HepG2 (cell line): ENCODE results near the gene PPIL3. TPM values are rescaled to one million over a fixed set of nuclear protein-coding genes. Genes with fewer than 3 reads are reported as not detected.
A peak's percentile ranks its signal among the peaks of the same experiment; 100 is the strongest.

Source experiments
- AKNA ChIP-seq: sonication (generic); formaldehyde crosslinking; IDR thresholded peaks from 2 replicates; pipeline ENCODE4 v1.4.0; 2020; ENCODE audit warnings: missing genetic modification reagents, borderline replicate concordance
- FOXA3 ChIP-seq: IDR thresholded peaks from 2 replicates; pipeline ENCODE4 v1.6.1; 2016; ENCODE audit warnings: missing genetic modification reagents, missing compliant biosample characterization
- HMGXB4 ChIP-seq, 2 experiments: sonication (generic) in 1 of 2; formaldehyde crosslinking in 1 of 2; IDR thresholded peaks; 2 replicates each; pipeline versions ENCODE4 v1.4.0 to v1.6.1; 2018 to 2020; ENCODE audit warnings: missing genetic modification reagents in 2 of 2, borderline replicate concordance in 1 of 2, low read depth in 1 of 2, mild to moderate bottlenecking in 1 of 2, missing biosample characterization in 1 of 2
- KDM3A ChIP-seq: IDR thresholded peaks from 2 replicates; pipeline ENCODE4 v1.6.1; 2018; ENCODE audit warnings: low read depth, missing compliant biosample characterization
- KLF13 ChIP-seq: sonication (generic); formaldehyde crosslinking; IDR thresholded peaks from 2 replicates; pipeline ENCODE4 v1.4.0; 2020; ENCODE audit warnings: mild to moderate bottlenecking, missing genetic modification reagents
- MIER2 ChIP-seq: IDR thresholded peaks from 2 replicates; pipeline ENCODE4 v1.6.1; 2016; ENCODE audit warnings: missing biosample characterization, missing genetic modification reagents
- MXI1 ChIP-seq: IDR thresholded peaks from 3 replicates; pipeline ENCODE4 v1.6.1; 2012; ENCODE audit warnings: low read depth, low read length, inconsistent platforms, borderline replicate concordance
- PAF1 ChIP-seq: IDR thresholded peaks from 2 replicates; pipeline ENCODE4 v1.6.1; 2016; ENCODE audit warnings: missing genetic modification reagents, missing compliant biosample characterization
- POLR2AphosphoS5 ChIP-seq: IDR thresholded peaks from 2 replicates; pipeline ENCODE4 v1.6.1; 2012; ENCODE audit warnings: low read depth, low read length
- SALL1 ChIP-seq: sonication (generic); formaldehyde crosslinking; IDR thresholded peaks from 2 replicates; pipeline ENCODE4 v1.8.0; 2022; ENCODE audit warnings: mild to moderate bottlenecking, missing genetic modification reagents
- SIX4 ChIP-seq: sonication (generic); formaldehyde crosslinking; IDR thresholded peaks from 2 replicates; pipeline ENCODE4 v1.4.0; 2020; ENCODE audit warnings: missing genetic modification reagents
- STAG1 ChIP-seq: sonication (generic); formaldehyde crosslinking; IDR thresholded peaks from 2 replicates; pipeline ENCODE4 v1.4.0; 2020; ENCODE audit warnings: missing genetic modification reagents
- YY1 ChIP-seq: IDR thresholded peaks from 2 replicates; pipeline ENCODE4 v1.6.1; 2011; ENCODE audit warnings: low read length, low read depth, moderate library complexity, mild to moderate bottlenecking; ENCODE audit not compliant: insufficient read depth, insufficient replicate concordance
- ZFP41 ChIP-seq: sonication (generic); formaldehyde crosslinking; IDR thresholded peaks from 2 replicates; pipeline ENCODE4 v1.4.0; 2020; ENCODE audit warnings: mild to moderate bottlenecking, missing genetic modification reagents, borderline replicate concordance
- ZNF331 ChIP-seq: sonication (generic); formaldehyde crosslinking; IDR thresholded peaks from 2 replicates; pipeline ENCODE4 v1.4.0; 2020; ENCODE audit warnings: missing genetic modification reagents
- ZNF614 ChIP-seq: IDR thresholded peaks from 2 replicates; pipeline ENCODE4 v1.6.1; 2018; ENCODE audit warnings: missing biosample characterization, missing genetic modification reagents, inconsistent platforms, borderline replicate concordance
- ZNF747 ChIP-seq: sonication (generic); formaldehyde crosslinking; IDR thresholded peaks from 2 replicates; pipeline ENCODE4 v1.8.1; 2023; ENCODE audit warnings: missing genetic modification reagents, mild to moderate bottlenecking, borderline replicate concordance
- polyA plus RNA-seq, 8 experiments: library from polyadenylated mRNA; depleted of rRNA in 3 of 8; stranded (reverse) in 7 of 8; unstranded in 1 of 8; fragments of >200 nt; fragmentation: Illumina TruSeq in 4 of 8; extraction: Trizol in 4 of 8; gene quantifications; 2 replicates each; pipeline versions ENCODE4 v1.2.1 to v1.2.3, GENCODE V29; 2011 to 2016; ENCODE audit warnings: low read depth in 4 of 8, missing spikeins in 1 of 8, mixed read lengths in 1 of 8; ENCODE audit not compliant: insufficient read depth in 1 of 8
- total RNA-seq, 5 experiments: library from RNA; depleted of rRNA; stranded (reverse); fragments of >200 nt; fragmentation: Illumina TruSeq; extraction: Trizol; gene quantifications; 2 replicates each; pipeline ENCODE4 v1.2.3, GENCODE V29; 2016; ENCODE audit warnings: low read depth in 1 of 5
- TF ChIP-seq, protein P1 (sequence below): sonication (generic); formaldehyde crosslinking; IDR thresholded peaks from 2 replicates; pipeline ENCODE4 v1.8.1; 2023; ENCODE audit warnings: mild to moderate bottlenecking, missing genetic modification reagents

The PPIL3 gene
- total and polyA plus RNA-seq, 2 of the 13 experiments (the other 11 are each of a cell fraction or from before 2014, with no cell fraction given), result 98.7 to 107 TPM

DNA sequence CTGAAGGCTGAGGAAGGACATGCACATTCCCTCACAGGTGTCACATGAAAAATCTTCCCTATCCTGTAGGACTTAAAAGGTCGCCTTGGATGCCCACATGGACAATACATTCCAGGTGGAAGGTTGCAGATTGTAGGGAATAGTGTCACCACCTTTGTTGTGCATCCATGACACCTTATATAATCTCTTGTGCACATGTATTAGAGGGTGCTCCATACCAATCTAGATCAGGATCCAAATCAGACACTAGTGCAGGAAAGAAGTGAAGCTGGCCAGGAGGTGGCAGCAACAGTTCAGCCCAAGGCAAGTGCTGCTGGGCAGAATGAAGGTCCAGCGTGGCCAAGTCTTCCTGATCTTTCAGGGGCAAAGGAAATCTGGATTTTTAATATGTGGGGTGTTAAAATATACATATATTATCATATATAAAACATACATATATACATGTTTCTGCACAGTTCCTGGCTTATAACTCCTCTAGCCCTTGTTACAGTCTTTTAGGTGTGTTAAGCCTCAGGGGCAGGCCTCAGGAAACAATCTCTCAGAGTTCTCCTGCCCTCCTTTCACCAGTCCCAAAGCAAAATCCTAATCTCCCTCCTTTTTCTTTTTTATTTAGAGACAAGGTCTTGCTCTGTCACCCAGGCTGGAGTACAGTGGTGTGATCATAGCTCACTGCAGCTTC lies 16.9 kb upstream of the PPIL3 start (continued):
- TF ChIP-seq YY1, result peak; percentile 44
- peak in 1 of 2 experiments; percentile 60; a peak in 1 of 4 replicates for TF ChIP-seq HMGXB4 (CRISPR knock-in tag; IDR thresholded peaks at IDR 0.05; ENCODE audit: borderline replicate concordance in 1 of 2, low read depth in 1 of 2)
- TF ChIP-seq STAG1 (CRISPR knock-in tag), result peak; percentile 98
- peak; percentile 14; the same call in 1 of the 2 replicates for TF ChIP-seq POLR2AphosphoS5
- peak; percentile 74; the same call in 1 of the 2 replicates for TF ChIP-seq KDM3A (CRISPR knock-in tag)
- TF ChIP-seq MIER2 (CRISPR knock-in tag), result 0 out of 2 replicates have a peak, but pooled peaks have one; percentile 30
- TF ChIP-seq MXI1, result peak; percentile 28; the same call in 1 of the 3 replicates
- 0 out of 2 replicates have a peak, but pooled peaks have one; percentile 24 for TF ChIP-seq FOXA3
- TF ChIP-seq ZFP41 (CRISPR knock-in tag), result no peak
- peak; percentile 59 for TF ChIP-seq SALL1 (CRISPR knock-in tag)
- TF ChIP-seq ZNF747 (CRISPR knock-in tag), result no peak
- no peak for TF ChIP-seq SIX4 (CRISPR knock-in tag)
- no peak for TF ChIP-seq AKNA (CRISPR knock-in tag)
- TF ChIP-seq ZNF331, result 0 out of 2 replicates have a peak, but pooled peaks have one; percentile 18
- 0 out of 2 replicates have a peak, but pooled peaks have one; percentile 35 for TF ChIP-seq ZNF614 (CRISPR knock-in tag)
- TF ChIP-seq, protein P1, sequence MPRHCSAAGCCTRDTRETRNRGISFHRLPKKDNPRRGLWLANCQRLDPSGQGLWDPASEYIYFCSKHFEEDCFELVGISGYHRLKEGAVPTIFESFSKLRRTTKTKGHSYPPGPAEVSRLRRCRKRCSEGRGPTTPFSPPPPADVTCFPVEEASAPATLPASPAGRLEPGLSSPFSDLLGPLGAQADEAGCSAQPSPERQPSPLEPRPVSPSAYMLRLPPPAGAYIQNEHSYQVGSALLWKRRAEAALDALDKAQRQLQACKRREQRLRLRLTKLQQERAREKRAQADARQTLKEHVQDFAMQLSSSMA, result peak; percentile 70; the same call in 1 of the 2 replicates
- TF ChIP-seq PAF1 (CRISPR knock-in tag), result peak; percentile 59; the same call in 1 of the 2 replicates
- TF ChIP-seq KLF13 (CRISPR knock-in tag), result no peak
